Lower leg skin (tissue), 3 donors: ENCODE measurements around the gene TXNRD2.

ENCODE experiments used
- CTCF ChIP-seq, 3 donors: fragments of 450-650 bp; IDR thresholded peaks; one replicate each; pipeline ENCODE4 v1.5.1; 2016; ENCODE audit warnings: antibody characterized with exemption in 3 of 3, mild to moderate bottlenecking in 3 of 3, moderate library complexity in 2 of 3
- POLR2A ChIP-seq, 2 donors: fragments of 450-650 bp; IDR thresholded peaks; one replicate each; pipeline ENCODE4 v1.6.1; 2016 to 2017; ENCODE audit warnings: antibody characterized with exemption in 2 of 2, mild to moderate bottlenecking in 1 of 2, moderate library complexity in 1 of 2

- TF ChIP-seq CTCF (IDR thresholded peaks at IDR 0.05) (no peak), POLR2A (IDR thresholded peaks at IDR 0.05) (no peak)
These were observed 34.1 kb upstream of the TXNRD2 start for GRCh38 chr22:19975707-19976035.
